A549 (cell line): ENCODE results near the gene TMCC2. TPM values are rescaled to one million over a fixed set of nuclear protein-coding genes. Genes with fewer than 3 reads are reported as not detected.

ENCODE experiments used
- ATAC-seq, 2 experiments: fragments of 200-7000 bp in 1 of 2; fragments of >200 bp in 1 of 2; cut with Nextera tagmentation in 1 of 2; cut with Tn5 transposase in 1 of 2; 3 replicates each; pipeline versions ENCODE4 v1.8.0 to v1.9.1; 2018 to 2020; ENCODE audit warnings: mild to moderate bottlenecking in 1 of 2, moderate library complexity in 1 of 2
- CTCF ChIA-PET: fragments of 300-600 bp; sonication (Branson Sonifier 250); formaldehyde crosslinking; extraction: SDS; loops from one replicate; lab custom pipeline; 2021; ENCODE audit warnings: antibody characterized with exemption, inconsistent platforms; lab: Yijun Ruan, JAX
- POLR2A ChIA-PET: fragments of 350-600 bp; formaldehyde crosslinking; extraction: SDS; loops from one replicate; lab custom pipeline; 2021; ENCODE audit warnings: antibody characterized with exemption, inconsistent platforms; lab: Yijun Ruan, JAX
- DNase-seq, 2 experiments: peaks; one replicate each; pipeline versions ENCODE4 v3.0.0 to v3.0.0-alpha.2; 2011 to 2016; ENCODE audit warnings: low read depth in 1 of 2, low spot score in 1 of 2
- FAIRE-seq: peaks from 2 replicates; lab custom pipeline; 2011; peaks lifted over from hg19 to GRCh38; lab: Jason Lieb, UNC
- H3K27ac ChIP-seq, 2 experiments: fragments of >200 bp; sonication (Bioruptor Twin); formaldehyde crosslinking; 3 replicates each; pipeline ENCODE4 v1.5.1; 2016 to 2017
- H3K4me1 ChIP-seq: fragments of >200 bp; sonication (Bioruptor Twin); formaldehyde crosslinking; 3 replicates; pipeline ENCODE4 v1.6.1; 2016
- H3K4me2 ChIP-seq: fragments of >200 bp; sonication (Bioruptor Twin); formaldehyde crosslinking; 3 replicates; pipeline ENCODE4 v1.6.1; 2016
- H3K4me3 ChIP-seq: fragments of >200 bp; sonication (Bioruptor Twin); formaldehyde crosslinking; 3 replicates; pipeline ENCODE4 v1.5.1; 2016
- H3K9me3 ChIP-seq: fragments of >200 bp; sonication (Bioruptor Twin); formaldehyde crosslinking; 3 replicates; pipeline ENCODE4 v1.6.1; 2016
- ATOH8 ChIP-seq: fragments of 250-450 bp; sonication (Bioruptor Pico); IDR thresholded peaks from 2 replicates; pipeline ENCODE4 v1.5.0; 2020; ENCODE audit warnings: low read depth, mild to moderate bottlenecking, moderate library complexity
- BCL3 ChIP-seq: fragments of >200 bp; sonication (Bioruptor Twin); formaldehyde crosslinking; IDR thresholded peaks from 3 replicates; pipeline ENCODE4 v1.6.1; 2016
- CBX2 ChIP-seq: fragments of 200-600 bp; sonication (generic); IDR thresholded peaks from 2 replicates; pipeline ENCODE4 v1.6.1; 2016; ENCODE audit warnings: low read depth, mild to moderate bottlenecking, borderline replicate concordance
- E2F6 ChIP-seq: IDR thresholded peaks from 2 replicates; pipeline ENCODE4 v1.6.1; 2012; ENCODE audit warnings: low read depth, borderline replicate concordance
- EHMT2 ChIP-seq: fragments of 200-600 bp; sonication (generic); IDR thresholded peaks from 2 replicates; pipeline ENCODE4 v1.6.1; 2016; ENCODE audit warnings: antibody characterized with exemption, low read depth, mild to moderate bottlenecking, moderate library complexity
- ELK1 ChIP-seq: fragments of 150-350 bp; IDR thresholded peaks from 2 replicates; pipeline ENCODE4 v1.6.1; 2014; ENCODE audit warnings: low read depth, mild to moderate bottlenecking, low read length
- EP300 ChIP-seq, 2 experiments: fragments of >200 bp; sonication (Bioruptor Twin); formaldehyde crosslinking; IDR thresholded peaks; 2 replicates in 1 of 2; 3 replicates in 1 of 2; pipeline ENCODE4 v1.6.1; 2016 to 2017
- FOXS1 ChIP-seq: fragments of 250-450 bp; sonication (Bioruptor Pico); IDR thresholded peaks from 2 replicates; pipeline ENCODE4 v1.5.0; 2020; ENCODE audit warnings: mild to moderate bottlenecking, moderate library complexity
- HOXB13 ChIP-seq: fragments of 250-450 bp; sonication (Bioruptor Pico); IDR thresholded peaks from 2 replicates; pipeline ENCODE4 v1.5.0; 2020; ENCODE audit warnings: low read depth, mild to moderate bottlenecking, moderate library complexity
- MAFK ChIP-seq: fragments of 450-650 bp; IDR thresholded peaks from 2 replicates; pipeline ENCODE4 v1.6.1; 2014; ENCODE audit not compliant: partially characterized antibody
- NFE2L2 ChIP-seq: fragments of 150-350 bp; conservative IDR thresholded peaks from 2 replicates; pipeline ENCODE4 v1.6.1; 2014; ENCODE audit warnings: low read length
- PHF8 ChIP-seq: fragments of 200-600 bp; sonication (generic); IDR thresholded peaks from 2 replicates; pipeline ENCODE4 v1.6.1; 2016; ENCODE audit warnings: low read depth, mild to moderate bottlenecking, antibody characterized with exemption, moderate library complexity, borderline replicate concordance
- POLR2A ChIP-seq: IDR thresholded peaks from 2 replicates; pipeline ENCODE4 v1.6.1; 2012; ENCODE audit warnings: mild to moderate bottlenecking, low read length
- RAD21 ChIP-seq, 2 experiments: fragments of >200 bp in 1 of 2; sonication (Bioruptor Twin) in 1 of 2; formaldehyde crosslinking in 1 of 2; IDR thresholded peaks in 1 of 2; conservative IDR thresholded peaks in 1 of 2; 2 replicates in 1 of 2; 3 replicates in 1 of 2; pipeline ENCODE4 v1.6.1; 2012 to 2018; ENCODE audit warnings: inconsistent platforms in 1 of 2
- RCOR1 ChIP-seq: fragments of 150-350 bp; IDR thresholded peaks from 2 replicates; pipeline ENCODE4 v1.6.1; 2014; ENCODE audit warnings: antibody characterized with exemption, low read length, low read depth
- SMC3 ChIP-seq: fragments of >200 bp; sonication (Bioruptor Twin); formaldehyde crosslinking; IDR thresholded peaks from 3 replicates; pipeline ENCODE4 v1.6.1; 2018; ENCODE audit warnings: inconsistent platforms
- SREBF2 ChIP-seq: fragments of 450-650 bp; IDR thresholded peaks from 2 replicates; pipeline ENCODE4 v1.6.1; 2014; ENCODE audit warnings: mild to moderate bottlenecking, moderate library complexity
- TFCP2L1 ChIP-seq: fragments of 250-450 bp; sonication (Bioruptor Pico); IDR thresholded peaks from 2 replicates; pipeline ENCODE4 v1.5.0; 2021; ENCODE audit warnings: mild to moderate bottlenecking
- TP53 ChIP-seq: fragments of 250-450 bp; sonication (Bioruptor Pico); IDR thresholded peaks from 2 replicates; pipeline ENCODE4 v1.5.0; 2021; ENCODE audit warnings: mild to moderate bottlenecking, moderate library complexity
- ZFP36 ChIP-seq: fragments of 450-650 bp; IDR thresholded peaks from 2 replicates; pipeline ENCODE4 v1.6.1; 2014; ENCODE audit warnings: borderline replicate concordance; ENCODE audit not compliant: partially characterized antibody
- WGBS: methylation state at CpG from one replicate; pipeline ENCODE4 v1.1.6; 2017; ENCODE audit errors: missing lambda C conversion rate; 5-methylcytosine and 5-hydroxymethylcytosine counted together
- polyA plus RNA-seq, 4 experiments: library from polyadenylated mRNA; depleted of rRNA in 3 of 4; stranded (reverse); fragments of >200 nt; fragmentation: RNase III in 1 of 4; extraction: RNeasy Plus Mini Kit Qiagen cat#74134 plus additional on column Dnase treatment in 1 of 4; gene quantifications; 2 replicates in 3 of 4; 3 replicates in 1 of 4; pipeline ENCODE4 v1.2.3, GENCODE V29; 2011 to 2017

TMCC2 gene
- polyA plus RNA-seq, 2 of the 4 experiments (the other 2 are of a cell fraction), result 1.7 to 3.2 TPM

GRCh38 chr1:205187420-205187819, 40.3 kb upstream of the TMCC2 start:
- DNase-seq, result no peak
- no peak overlapping the region for H3K4me3 ChIP-seq
- no peak for ATAC-seq
- ChIA-PET POLR2A (no interaction called here), CTCF (interaction anchor here (1.0 to 1.9 kb wide), 2 partner anchors 17 to 46 kb away, joined by 3 to 6 read pairs; no protein-coding TSS in a partner anchor)
- no peaks in the 10 kb centered on the region for H3K9me3 ChIP-seq
- H3K27ac ChIP-seq, result no peak overlapping the region
- TF ChIP-seq TFCP2L1 (CRISPR knock-in tag) (no peak), POLR2A (no peak), PHF8 (no peak), ELK1 (no peak), E2F6 (no peak), RCOR1 (no peak), EP300 (IDR thresholded peaks at IDR 0.05) (no peak), CBX2 (no peak), SREBF2 (no peak), EHMT2 (no peak), ZFP36 (no peak), ATOH8 (CRISPR knock-in tag) (no peak), SMC3 (no peak)
- no peak overlapping the region for H3K4me2 ChIP-seq
- 89% methylated on average over 10 of the region's 10 CpGs for WGBS
- FAIRE-seq, result no peak
- peaks cover 23% of the 10 kb centered on the region for H3K4me1 ChIP-seq

- FAIRE-seq (no peak), ATAC-seq (peak in 1 of 2 experiments; percentile 35; a peak in 2 of 6 replicates), DNase-seq (peak in 1 of 2 experiments; percentile 17)
- H3K4me2 ChIP-seq, result 0 out of 3 replicates have a peak overlapping the region, but pooled peaks have one; percentile 5
- no peaks in the 10 kb centered on the region for H3K9me3 ChIP-seq
- no peak overlapping the region for H3K27ac ChIP-seq
- CTCF ChIA-PET, result interaction anchor here (1.0 to 2.1 kb wide), 4 partner anchors 10 to 46 kb away, joined by 3 to 8 read pairs (median 5); no protein-coding TSS in a partner anchor
- TF ChIP-seq FOXS1 (CRISPR knock-in tag) (no peak), RAD21 (conservative IDR thresholded peaks at IDR 0.05 in 1 of 2, IDR thresholded peaks at IDR 0.05 in 1 of 2) (no peak), MAFK (peak; percentile 29), BCL3 (no peak), NFE2L2 (no peak), TP53 (CRISPR knock-in tag) (no peak), ATOH8 (CRISPR knock-in tag) (no peak), HOXB13 (CRISPR knock-in tag) (no peak)
- H3K4me3 ChIP-seq, result no peak overlapping the region
- peaks cover 23% of the 10 kb centered on the region for H3K4me1 ChIP-seq
- POLR2A ChIA-PET, result no interaction called here
- WGBS, result 44% methylated on average over 2 of the region's 2 CpGs
These were observed 39.6 kb upstream of the TMCC2 start for GRCh38 chr1:205188098-205188497.
